IMR-90 (cell line): ENCODE results near the gene ZNF746. TPM values are rescaled to one million over a fixed set of nuclear protein-coding genes. Genes with fewer than 3 reads are reported as not detected.
A peak's percentile ranks its signal among the peaks of the same experiment; 100 is the strongest.

Source experiments
- ATAC-seq: fragments of 200-7000 bp; cut with Tn5 transposase; 2 replicates; pipeline ENCODE4 v1.9.1; 2020; ENCODE audit warnings: low read depth, mild to moderate bottlenecking, moderate library complexity
- BruUV-seq: library from RNA; stranded (reverse); fragments of 400-500 nt; replicated peaks from 2 replicates; lab custom pipeline; 2021; lab: Mats Ljungman, UMichigan
- CTCF ChIA-PET: fragments of 300-600 bp; formaldehyde crosslinking; extraction: SDS; loops from one replicate; lab custom pipeline; 2021; ENCODE audit warnings: antibody characterized with exemption; lab: Yijun Ruan, JAX
- POLR2A ChIA-PET: fragments of 300-600 bp; sonication (Branson Sonifier 250); formaldehyde crosslinking; loops from one replicate; lab custom pipeline; 2022; ENCODE audit warnings: antibody characterized with exemption; ENCODE audit not compliant: unreplicated experiment; lab: Charles Lee
- DNase-seq: peaks from one replicate; pipeline ENCODE4 v3.0.0; 2013
- H2AFZ ChIP-seq: replicated peaks from 2 replicates; pipeline ENCODE3; 2013; ENCODE audit warnings: low read length, mild to moderate bottlenecking; ENCODE audit not compliant: poor library complexity
- H2AK5ac ChIP-seq: 2 replicates; pipeline ENCODE4 v1.6.1; 2013; ENCODE audit warnings: low read depth, low read length, inconsistent platforms
- H2AK9ac ChIP-seq: replicated peaks from 2 replicates; pipeline ENCODE3; 2013; ENCODE audit warnings: mild to moderate bottlenecking, low read depth, low read length, moderate library complexity; ENCODE audit not compliant: poor library complexity
- H2BK120ac ChIP-seq: 2 replicates; pipeline ENCODE4 v1.6.1; 2013; ENCODE audit warnings: low read depth, low read length, inconsistent platforms
- H2BK15ac ChIP-seq: 3 replicates; pipeline ENCODE4 v1.6.1; 2013; ENCODE audit warnings: low read depth, low read length, inconsistent platforms
- H2BK20ac ChIP-seq: 2 replicates; pipeline ENCODE4 v1.6.1; 2013; ENCODE audit warnings: low read depth, mild to moderate bottlenecking, inconsistent platforms, low read length, moderate library complexity
- H2BK5ac ChIP-seq: 2 replicates; pipeline ENCODE4 v1.6.1; 2013; ENCODE audit warnings: mild to moderate bottlenecking, low read depth, low read length, inconsistent platforms; ENCODE audit not compliant: poor library complexity, severe bottlenecking
- H3K14ac ChIP-seq: replicated peaks from 2 replicates; pipeline ENCODE4 v1.6.1; 2013; ENCODE audit warnings: low read depth, low read length, inconsistent platforms
- H3K18ac ChIP-seq: 2 replicates; pipeline ENCODE4 v1.6.1; 2013; ENCODE audit warnings: low read depth, low read length, control low read depth
- H3K23ac ChIP-seq: 2 replicates; pipeline ENCODE4 v1.6.1; 2013; ENCODE audit warnings: low read depth, low read length, inconsistent platforms
- H3K27ac ChIP-seq: 2 replicates; pipeline ENCODE4 v1.5.1; 2013; ENCODE audit warnings: mild to moderate bottlenecking, control low read depth, low read length; ENCODE audit not compliant: insufficient read depth
- H3K27me3 ChIP-seq: 2 replicates; pipeline ENCODE4 v1.6.1; 2013; ENCODE audit warnings: low read length; ENCODE audit not compliant: control insufficient read depth, insufficient read depth
- H3K36me3 ChIP-seq: 2 replicates; pipeline ENCODE4 v1.6.1; 2013; ENCODE audit warnings: low read length, mixed read lengths; ENCODE audit not compliant: control insufficient read depth, insufficient read depth
- H3K4ac ChIP-seq: 2 replicates; pipeline ENCODE4 v1.6.1; 2013; ENCODE audit warnings: low read depth, low read length, inconsistent platforms
- H3K4me1 ChIP-seq: 2 replicates; pipeline ENCODE4 v1.6.1; 2013; ENCODE audit warnings: low read length, mixed read lengths; ENCODE audit not compliant: control insufficient read depth, insufficient read depth
- H3K4me2 ChIP-seq: 2 replicates; pipeline ENCODE4 v1.6.1; 2013; ENCODE audit warnings: low read depth, mild to moderate bottlenecking, control low read depth, low read length, moderate library complexity
- H3K4me3 ChIP-seq: 2 replicates; pipeline ENCODE4 v1.5.1; 2013; ENCODE audit warnings: low read depth, mild to moderate bottlenecking, control low read depth, low read length, moderate library complexity; ENCODE audit not compliant: insufficient read depth
- H3K56ac ChIP-seq: 2 replicates; pipeline ENCODE4 v1.6.1; 2013; ENCODE audit warnings: low read length, inconsistent platforms; ENCODE audit not compliant: insufficient read depth; ENCODE audit errors: extremely low read depth
- H3K79me1 ChIP-seq, 2 experiments: 2 replicates each; pipeline ENCODE4 v1.6.1; 2013; ENCODE audit warnings: low read length in 2 of 2, inconsistent platforms in 1 of 2, low read depth in 1 of 2
- H3K9ac ChIP-seq: 2 replicates; pipeline ENCODE4 v1.6.1; 2013; ENCODE audit warnings: low read depth, low read length, control low read depth
- H3K9me1 ChIP-seq: 2 replicates; pipeline ENCODE4 v1.6.1; 2013; ENCODE audit warnings: low read length, inconsistent platforms; ENCODE audit not compliant: insufficient read depth
- H3K9me3 ChIP-seq: 2 replicates; pipeline ENCODE4 v1.6.1; 2013; ENCODE audit warnings: low read length; ENCODE audit not compliant: control insufficient read depth, insufficient read depth
- H4K20me1 ChIP-seq: 2 replicates; pipeline ENCODE4 v1.6.1; 2013; ENCODE audit warnings: low read length, inconsistent platforms; ENCODE audit not compliant: insufficient read depth
- H4K5ac ChIP-seq: 2 replicates; pipeline ENCODE4 v1.6.1; 2013; ENCODE audit warnings: mild to moderate bottlenecking, low read depth, low read length, control low read depth
- H4K8ac ChIP-seq, 2 experiments: 2 replicates each; pipeline ENCODE4 v1.6.1; 2013; ENCODE audit warnings: low read depth in 2 of 2, low read length in 2 of 2, control low read depth in 1 of 2, inconsistent platforms in 1 of 2
- H4K91ac ChIP-seq: 2 replicates; pipeline ENCODE4 v1.6.1; 2013; ENCODE audit warnings: low read depth, low read length, inconsistent platforms; ENCODE audit not compliant: insufficient read depth
- CHD1 ChIP-seq: IDR thresholded peaks from 2 replicates; pipeline ENCODE4 v1.6.1; 2012; ENCODE audit warnings: low read depth, low read length, improper control_type of control experiment
- MAFK ChIP-seq: IDR thresholded peaks from 2 replicates; pipeline ENCODE4 v1.6.1; 2012; ENCODE audit warnings: low read depth, low read length, improper control_type of control experiment
- MAZ ChIP-seq: IDR thresholded peaks from 2 replicates; pipeline ENCODE4 v1.6.1; 2012; ENCODE audit warnings: low read depth, mild to moderate bottlenecking, low read length, improper control_type of control experiment, moderate library complexity, borderline replicate concordance
- POLR2A ChIP-seq: IDR thresholded peaks from 2 replicates; pipeline ENCODE4 v1.6.1; 2012; ENCODE audit warnings: mild to moderate bottlenecking, low read depth, low read length
- RAD21 ChIP-seq: IDR thresholded peaks from 2 replicates; pipeline ENCODE4 v1.6.1; 2012; ENCODE audit warnings: low read length, improper control_type of control experiment
- RCOR1 ChIP-seq: IDR thresholded peaks from 2 replicates; pipeline ENCODE4 v1.6.1; 2012; ENCODE audit warnings: mild to moderate bottlenecking, low read length, improper control_type of control experiment; ENCODE audit not compliant: insufficient replicate concordance
- WGBS, 2 experiments: methylation state at CpG; one replicate each; pipeline versions ENCODE4 v1.1.5 to v1.1.7; 2013; ENCODE audit warnings: missing lambda C conversion rate in 2 of 2; ENCODE audit not compliant: insufficient read length in 1 of 2; ENCODE audit errors: extremely low coverage in 2 of 2; 5-methylcytosine and 5-hydroxymethylcytosine counted together
- dilution Hi-C: fragments of 300-500 bp; cut with HindIII; formaldehyde crosslinking; loops from one replicate; pipeline ENCODE4 v1.14.3; 2018; ENCODE audit warnings: low sequenced_read_pairs; ENCODE audit not compliant: unreplicated experiment
- in situ Hi-C: fragments of 300-500 bp; cut with MboI; formaldehyde crosslinking; loops from 3 replicates; pipeline ENCODE4 v1.14.3; 2019; ENCODE audit warnings: low sequenced_read_pairs, inconsistent platforms, mixed read lengths
- intact Hi-C: fragments of 100-400 bp; cut with micrococcal nuclease; formaldehyde crosslinking; loops from 2 replicates; pipeline ENCODE4 v1.10.0; 2022
- polyA plus RNA-seq, 3 experiments: library from polyadenylated mRNA; depleted of rRNA; stranded (reverse); fragments of >200 nt; gene quantifications; 2 replicates each; pipeline ENCODE4 v1.2.3, GENCODE V29; 2012; ENCODE audit warnings: low replicate concordance in 1 of 3
- total RNA-seq: library from RNA; depleted of rRNA; stranded (reverse); fragments of >200 nt; gene quantifications from 2 replicates; pipeline ENCODE4 v1.2.3, GENCODE V29; 2012
- TF ChIP-seq, protein P1 (sequence below): conservative IDR thresholded peaks from 2 replicates; pipeline ENCODE4 v1.5.1; 2012; ENCODE audit warnings: mild to moderate bottlenecking, low read depth, low read length, improper control_type of control experiment

ZNF746 gene
- total and polyA plus RNA-seq, 2 of the 4 experiments (the other 2 are of a cell fraction) = 6.6 to 8.4 TPM

DNA sequence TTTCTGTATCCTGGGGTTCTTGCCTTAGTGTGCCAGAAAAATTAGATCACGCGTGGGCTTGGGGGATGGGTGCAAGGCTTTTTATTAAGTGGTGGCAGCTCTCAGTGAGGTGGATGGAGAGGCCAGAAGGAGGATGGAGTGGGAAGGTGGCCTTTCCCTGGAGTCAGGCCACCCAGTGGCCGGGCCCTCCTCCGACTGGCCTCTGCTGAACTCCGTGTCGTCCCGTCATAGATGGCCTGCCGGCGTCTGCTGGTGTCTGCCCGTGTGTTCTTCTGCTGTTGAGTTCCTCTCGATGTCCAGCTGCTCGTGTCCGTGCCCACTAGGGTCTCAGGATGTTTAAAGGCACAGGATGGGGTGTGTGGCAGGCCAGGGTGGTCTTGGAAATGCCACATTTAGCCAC lies 4.0 kb upstream of the ZNF746 start:
- ATAC-seq (no peak), DNase-seq (no peak)
- Histone ChIP-seq H3K18ac (no peak overlapping the region), H3K4me3 (no peak overlapping the region), H3K9me3 (peaks cover 3% of the 10 kb centered on the region), H2BK120ac (no peak overlapping the region), H3K4ac (no peak overlapping the region), H4K5ac (no peak overlapping the region), H4K20me1 (no peaks in the 10 kb centered on the region), H3K4me2 (no peak overlapping the region), H2AFZ (peak overlapping the region; percentile 41), H3K27ac (no peak overlapping the region), H4K91ac (no peak overlapping the region), H2AK5ac (no peak overlapping the region), H2BK5ac (no peak overlapping the region), H2BK20ac (no peak overlapping the region), H4K8ac (no peak overlapping the region), H3K9me1 (no peaks in the 10 kb centered on the region), H3K27me3 (peaks cover 17% of the 10 kb centered on the region), H2BK15ac (no peak overlapping the region), H3K9ac (no peak overlapping the region), H3K36me3 (no peaks in the 10 kb centered on the region), H3K4me1 (no peaks in the 10 kb centered on the region), H3K23ac (no peak overlapping the region), H2AK9ac (no peak overlapping the region), H3K56ac (no peak overlapping the region), H3K79me1 (no peaks in the 10 kb centered on the region), H3K14ac (no peak overlapping the region)
- dilution Hi-C loops = no loop called here
- BruUV-seq = no TSS peak
- 40% methylated on average over 3 of the region's 13 CpGs; no CpG with 5 or more reads in 1 of the 2 experiments for WGBS, 2 experiments
- ChIA-PET POLR2A (no interaction called here), CTCF (no interaction called here)
- intact Hi-C loops = no loop called here
- TF ChIP-seq RCOR1 (no peak), MAFK (no peak), MAZ (no peak), POLR2A (no peak), RAD21 (no peak), CHD1 (no peak)
- TF ChIP-seq, protein P1, sequence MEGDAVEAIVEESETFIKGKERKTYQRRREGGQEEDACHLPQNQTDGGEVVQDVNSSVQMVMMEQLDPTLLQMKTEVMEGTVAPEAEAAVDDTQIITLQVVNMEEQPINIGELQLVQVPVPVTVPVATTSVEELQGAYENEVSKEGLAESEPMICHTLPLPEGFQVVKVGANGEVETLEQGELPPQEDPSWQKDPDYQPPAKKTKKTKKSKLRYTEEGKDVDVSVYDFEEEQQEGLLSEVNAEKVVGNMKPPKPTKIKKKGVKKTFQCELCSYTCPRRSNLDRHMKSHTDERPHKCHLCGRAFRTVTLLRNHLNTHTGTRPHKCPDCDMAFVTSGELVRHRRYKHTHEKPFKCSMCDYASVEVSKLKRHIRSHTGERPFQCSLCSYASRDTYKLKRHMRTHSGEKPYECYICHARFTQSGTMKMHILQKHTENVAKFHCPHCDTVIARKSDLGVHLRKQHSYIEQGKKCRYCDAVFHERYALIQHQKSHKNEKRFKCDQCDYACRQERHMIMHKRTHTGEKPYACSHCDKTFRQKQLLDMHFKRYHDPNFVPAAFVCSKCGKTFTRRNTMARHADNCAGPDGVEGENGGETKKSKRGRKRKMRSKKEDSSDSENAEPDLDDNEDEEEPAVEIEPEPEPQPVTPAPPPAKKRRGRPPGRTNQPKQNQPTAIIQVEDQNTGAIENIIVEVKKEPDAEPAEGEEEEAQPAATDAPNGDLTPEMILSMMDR = no peak
- in situ Hi-C loops = no loop called here
